ENCODE results near the gene CHMP4B.

The CHMP4B gene

GRCh38 chr20:33862709-33863403 lies 51.7 kb downstream of the CHMP4B start:
- Histone ChIP-seq H2AFZ (ENCODE audit: low read depth) (no peak overlapping the region), H3K9ac (no peak overlapping the region; the same call in 1 of the 2 replicates), H3K4me3 (IDR thresholded peaks at IDR 0.05; ENCODE audit: insufficient read depth, low read depth, low read length) (no peak overlapping the region), H3K4me2 (peak overlapping the region; percentile 65), H3K4me1 (ENCODE audit: low read depth, poor library complexity, severe bottlenecking) (peaks cover 57% of the 10 kb centered on the region), H3K79me2 (ENCODE audit: insufficient read depth, low read depth) (no peaks in the 10 kb centered on the region), H4K20me1 (ENCODE audit: insufficient read depth) (no peaks in the 10 kb centered on the region), H3K36me3 (ENCODE audit: insufficient read depth) (no peaks in the 10 kb centered on the region), H3K27me3 (ENCODE audit: insufficient read depth, low read depth) (no peaks in the 10 kb centered on the region), H3K27ac (peak overlapping the region; percentile 38)
- peak; percentile 53 for TF ChIP-seq CTCF (conservative IDR thresholded peaks at IDR 0.05; ENCODE audit: low read depth, low read length)

GRCh38 chr20:33863440-33864323 lies 52.5 kb downstream of the CHMP4B start:
- no peaks in the 10 kb centered on the region for H3K27me3 ChIP-seq (ENCODE audit: insufficient read depth, low read depth)
- no peak overlapping the region; the same call in 1 of the 2 replicates for H3K9ac ChIP-seq
- no peaks in the 10 kb centered on the region for H3K79me2 ChIP-seq (ENCODE audit: insufficient read depth, low read depth)
- peak overlapping the region; percentile 38 for H3K27ac ChIP-seq
- peak overlapping the region; percentile 65 for H3K4me2 ChIP-seq
- peak overlapping the region; percentile 14; the same call in 1 of the 2 replicates for H2AFZ ChIP-seq (ENCODE audit: low read depth)
- no peaks in the 10 kb centered on the region for H3K36me3 ChIP-seq (ENCODE audit: insufficient read depth)
- H4K20me1 ChIP-seq (ENCODE audit: insufficient read depth) = no peaks in the 10 kb centered on the region
- peaks cover 49% of the 10 kb centered on the region for H3K4me1 ChIP-seq (ENCODE audit: low read depth, poor library complexity, severe bottlenecking)
- no peak for TF ChIP-seq CTCF (conservative IDR thresholded peaks at IDR 0.05; ENCODE audit: low read depth, low read length)
- H3K4me3 ChIP-seq (IDR thresholded peaks at IDR 0.05; ENCODE audit: insufficient read depth, low read depth, low read length) = no peak overlapping the region

GRCh38 chr20:33864324-33864963 lies 53.3 kb downstream of the CHMP4B start:
- TF ChIP-seq CTCF (conservative IDR thresholded peaks at IDR 0.05; ENCODE audit: low read depth, low read length) = no peak
- Histone ChIP-seq H3K4me1 (ENCODE audit: low read depth, poor library complexity, severe bottlenecking) (peaks cover 41% of the 10 kb centered on the region), H3K4me3 (IDR thresholded peaks at IDR 0.05; ENCODE audit: insufficient read depth, low read depth, low read length) (no peak overlapping the region), H3K9ac (no peak overlapping the region), H3K27me3 (ENCODE audit: insufficient read depth, low read depth) (no peaks in the 10 kb centered on the region), H4K20me1 (ENCODE audit: insufficient read depth) (no peaks in the 10 kb centered on the region), H3K36me3 (ENCODE audit: insufficient read depth) (no peaks in the 10 kb centered on the region), H3K79me2 (ENCODE audit: insufficient read depth, low read depth) (no peaks in the 10 kb centered on the region), H3K4me2 (peak overlapping the region; percentile 65; the same call in 1 of the 2 replicates), H2AFZ (ENCODE audit: low read depth) (peak overlapping the region; percentile 14; the same call in 1 of the 2 replicates), H3K27ac (peak overlapping the region; percentile 38; the same call in 1 of the 2 replicates)

- H3K4me3 ChIP-seq (IDR thresholded peaks at IDR 0.05; ENCODE audit: insufficient read depth, low read depth, low read length) = no peak overlapping the region
- H3K36me3 ChIP-seq (ENCODE audit: insufficient read depth) = no peaks in the 10 kb centered on the region
- no peaks in the 10 kb centered on the region for H4K20me1 ChIP-seq (ENCODE audit: insufficient read depth)
- H3K27me3 ChIP-seq (ENCODE audit: insufficient read depth, low read depth) = no peaks in the 10 kb centered on the region
- no peak overlapping the region for H2AFZ ChIP-seq (ENCODE audit: low read depth)
- no peak overlapping the region for H3K9ac ChIP-seq
- no peak for TF ChIP-seq CTCF (conservative IDR thresholded peaks at IDR 0.05; ENCODE audit: low read depth, low read length)
- no peak overlapping the region for H3K27ac ChIP-seq
- no peak overlapping the region for H3K4me2 ChIP-seq
- H3K4me1 ChIP-seq (ENCODE audit: low read depth, poor library complexity, severe bottlenecking) = peaks cover 29% of the 10 kb centered on the region
- no peaks in the 10 kb centered on the region for H3K79me2 ChIP-seq (ENCODE audit: insufficient read depth, low read depth)
Observed at GRCh38 chr20:33865761-33866370, 54.7 kb downstream of the CHMP4B start.

Data from KMS-11 (cell line).